HG03469 (cell line): ENCODE data around the gene KDM1A.

Experiments
- ATAC-seq: cut with Tn5 transposase; IDR thresholded peaks from one replicate; pipeline ENCODE4 v1.9.1; 2021; ENCODE audit warnings: mild to moderate bottlenecking, moderate library complexity, moderate number of reproducible peaks; ENCODE audit not compliant: unreplicated experiment

Gene KDM1A

DNA sequence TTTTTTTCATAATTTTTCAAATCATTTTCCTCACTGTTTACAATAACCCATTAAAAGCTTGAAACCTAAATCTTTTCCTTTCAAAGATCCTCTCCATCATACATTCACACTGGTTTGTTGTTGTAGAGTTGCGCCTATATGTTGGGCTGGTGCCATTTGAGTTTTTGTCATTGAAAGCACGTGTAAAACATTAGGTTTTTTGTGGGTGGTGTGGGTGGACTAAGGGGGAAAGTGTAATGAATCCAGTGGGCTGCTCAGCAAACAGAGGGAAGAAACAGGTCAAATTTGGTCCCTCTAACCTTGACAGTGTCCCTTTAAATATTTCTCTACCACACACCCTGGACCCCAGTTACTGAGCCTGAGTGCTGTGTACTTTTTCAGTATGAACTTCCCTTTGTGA, 46.8 kb downstream of the KDM1A start:
- ATAC-seq: no peak

DNA sequence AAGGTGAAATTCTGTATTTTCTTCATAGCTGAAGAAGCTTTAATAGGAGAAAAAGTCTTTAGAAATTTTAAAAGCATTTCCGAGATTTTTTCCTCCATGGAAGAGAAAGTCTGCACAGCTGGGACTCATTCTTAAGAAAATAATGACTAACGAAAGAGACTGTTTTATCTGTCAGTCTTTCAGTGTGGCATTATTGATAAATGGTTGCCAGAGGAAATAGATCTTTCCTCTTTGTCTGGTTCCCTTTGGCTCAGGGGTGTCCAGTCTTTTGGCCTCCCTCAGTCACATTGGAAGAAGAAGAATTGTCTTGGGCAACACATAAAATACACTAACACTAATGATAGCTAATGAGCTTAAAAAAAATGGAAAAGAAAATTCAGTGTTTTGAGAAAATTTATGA, 49.9 kb downstream of the KDM1A start:
- ATAC-seq: no peak

DNA sequence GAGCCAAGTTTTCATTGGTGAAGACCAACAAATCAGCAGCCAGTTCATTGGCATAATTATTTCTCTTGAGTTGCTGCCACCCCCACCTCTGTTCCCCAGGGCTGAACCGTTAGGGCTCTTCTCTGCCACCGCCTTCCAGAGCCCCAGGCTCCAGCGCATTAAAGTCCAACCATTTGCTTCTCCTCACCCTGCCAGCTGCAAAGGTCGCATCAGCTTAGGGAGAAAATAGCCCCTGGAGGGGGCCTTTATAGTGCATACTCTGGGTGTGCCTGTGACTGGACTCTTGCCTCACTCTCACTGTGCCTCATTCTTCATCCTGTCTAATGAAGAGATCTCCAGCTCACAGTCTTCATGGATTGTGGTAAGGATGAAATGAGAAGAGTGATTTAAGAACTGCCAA, 50.4 kb downstream of the KDM1A start:
- no peak for ATAC-seq

DNA sequence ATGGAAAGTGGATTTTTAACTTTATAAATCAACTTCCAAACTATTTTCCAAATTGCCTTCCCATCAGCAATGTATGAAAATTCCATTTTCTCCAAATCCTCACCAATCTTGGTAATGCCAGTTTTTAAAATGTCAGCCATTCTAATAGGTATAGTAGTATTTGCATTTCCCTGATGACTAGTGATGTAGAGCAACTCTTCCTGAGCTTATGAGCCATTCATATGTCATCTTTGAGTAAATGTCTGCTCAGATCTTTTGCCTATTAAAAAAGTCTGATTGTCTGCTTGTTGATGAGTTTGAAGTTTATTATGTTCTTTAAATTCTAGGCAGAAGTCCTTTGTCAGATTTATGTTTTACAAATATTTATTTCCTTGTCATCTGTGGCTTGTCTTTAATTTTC, 54.7 kb downstream of the KDM1A start:
- ATAC-seq: no peak

DNA sequence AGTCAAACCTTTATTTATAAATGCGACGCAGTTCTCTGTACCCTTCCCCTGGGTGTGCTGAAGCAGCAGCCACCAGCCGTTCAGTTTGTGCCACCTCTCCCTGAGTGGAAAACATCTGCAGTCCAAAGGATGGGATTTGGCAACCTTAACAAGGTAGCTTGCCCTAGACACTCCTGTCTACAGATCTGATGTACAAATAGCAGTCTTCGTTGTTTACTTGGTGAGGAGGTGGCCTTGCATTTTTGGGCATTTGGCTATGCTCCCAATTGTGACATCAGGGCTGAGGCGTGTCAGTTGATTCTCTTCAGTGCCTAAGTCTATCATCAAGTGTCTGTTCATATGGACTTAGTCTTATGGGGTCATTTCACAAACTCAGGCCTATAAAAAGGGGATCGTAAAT, 59.8 kb downstream of the KDM1A start:
- ATAC-seq: no peak

DNA sequence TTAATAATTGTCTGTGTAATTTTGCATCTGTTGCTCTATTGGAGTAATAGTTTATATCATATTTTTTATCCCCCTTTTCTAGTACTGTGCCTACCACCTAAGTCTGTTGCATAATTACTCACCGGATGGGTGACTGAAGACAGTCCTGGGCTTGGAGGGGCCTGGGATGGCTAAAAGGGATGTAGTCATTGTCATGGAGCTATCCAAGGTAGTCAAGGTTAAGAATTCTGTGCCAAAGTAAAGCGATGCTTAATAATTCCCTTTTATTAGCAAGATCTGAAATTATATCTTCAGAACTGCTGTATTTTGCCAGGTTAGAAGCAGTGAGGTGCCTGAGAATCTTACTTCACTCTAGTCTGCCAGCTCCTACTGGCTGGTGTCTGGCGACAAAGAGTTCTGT, 61.6 kb downstream of the KDM1A start:
- no peak for ATAC-seq

DNA sequence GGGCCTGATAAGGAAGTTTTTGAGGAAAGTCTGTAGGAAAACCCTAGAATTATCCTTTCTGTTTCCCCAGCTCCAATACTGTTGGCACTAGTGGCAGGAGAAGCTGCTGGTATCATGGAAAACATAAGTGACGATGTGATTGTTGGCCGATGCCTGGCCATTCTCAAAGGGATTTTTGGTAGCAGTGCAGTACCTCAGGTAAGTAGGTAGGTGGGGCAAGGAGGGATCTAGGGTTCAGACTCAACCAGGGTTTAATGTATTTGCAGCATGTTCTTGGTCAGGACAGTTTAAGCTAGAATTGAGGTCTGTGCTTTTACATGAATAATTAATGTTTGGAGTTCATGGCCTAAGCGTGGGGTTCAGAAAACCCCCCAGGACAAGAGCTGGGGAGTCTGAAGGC, 62.1 kb downstream of the KDM1A start:
- no peak for ATAC-seq

DNA sequence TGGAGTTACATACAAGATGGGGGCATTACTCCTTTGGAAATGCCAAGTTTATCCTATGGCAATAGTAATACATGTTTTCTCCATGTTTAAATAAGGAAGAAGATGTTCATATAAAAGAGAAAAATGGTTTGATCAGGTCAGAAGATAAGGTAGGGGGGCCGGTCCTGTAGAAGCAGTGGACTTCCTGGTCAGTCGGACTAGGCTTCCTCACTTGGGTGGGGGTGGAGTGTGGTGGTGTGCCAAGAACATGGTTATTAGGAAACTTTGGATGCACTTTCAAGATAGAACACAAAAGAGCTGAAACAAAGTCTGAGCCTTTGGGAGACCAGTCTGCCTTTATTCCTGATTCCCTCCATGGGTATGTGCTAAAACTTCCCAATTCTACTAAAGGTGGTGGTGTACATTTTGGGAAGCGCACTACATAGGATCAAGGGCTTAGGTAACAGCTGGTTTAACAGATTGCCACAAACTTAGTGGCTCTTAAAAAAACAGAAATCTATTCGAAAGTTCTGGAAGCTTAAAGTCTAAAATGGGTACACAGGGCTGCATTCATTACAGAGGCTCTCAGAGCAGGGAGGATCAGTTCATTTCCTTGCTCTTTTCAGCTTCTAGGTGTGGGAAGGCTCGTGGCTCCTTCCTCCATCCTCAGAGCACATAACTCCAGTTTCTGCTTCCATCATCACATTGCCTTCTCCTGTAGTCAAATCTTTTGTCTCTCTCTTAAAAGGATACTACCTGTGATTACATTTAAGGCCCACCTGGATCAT, 64.6 kb downstream of the KDM1A start:
- no peak for ATAC-seq

DNA sequence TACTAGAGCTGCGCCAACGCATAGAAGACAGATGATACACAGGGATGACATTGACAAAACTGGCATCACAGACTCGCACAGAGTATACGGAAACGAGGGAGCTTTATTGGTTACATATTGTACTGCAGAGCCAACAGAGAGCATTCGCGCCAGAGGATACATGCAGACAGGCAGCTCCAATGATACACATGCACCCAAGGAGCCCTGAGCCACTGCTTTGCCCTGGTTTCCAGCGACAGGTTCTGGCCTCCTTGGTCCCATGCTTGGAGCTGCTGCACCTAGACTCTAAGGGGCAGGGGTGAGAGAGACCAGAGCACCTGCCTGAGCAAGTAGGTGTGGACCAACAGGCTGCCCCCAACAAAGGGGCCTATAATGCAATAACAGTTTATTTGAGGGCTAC, 65.6 kb downstream of the KDM1A start:
- no peak for ATAC-seq

DNA sequence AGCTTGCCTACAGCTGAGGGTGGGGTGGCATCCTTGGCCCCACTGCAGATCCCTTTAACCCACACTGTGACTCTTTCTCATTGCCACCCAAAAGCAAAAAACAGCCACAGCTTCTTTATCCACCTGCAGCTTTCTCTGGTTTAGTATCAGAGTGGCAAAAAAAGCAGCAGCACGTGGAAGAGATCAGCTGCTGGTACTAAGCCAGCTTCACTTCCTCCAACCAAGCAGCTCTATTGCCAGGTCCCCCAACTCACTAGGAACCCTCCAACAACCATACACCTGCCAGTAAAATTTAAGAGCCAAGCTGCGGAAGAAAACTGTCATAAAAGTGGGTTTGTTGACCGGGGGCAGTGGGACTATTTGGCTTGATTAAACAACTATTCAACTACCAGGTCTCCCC, 66.4 kb downstream of the KDM1A start:
- no peak for ATAC-seq

DNA sequence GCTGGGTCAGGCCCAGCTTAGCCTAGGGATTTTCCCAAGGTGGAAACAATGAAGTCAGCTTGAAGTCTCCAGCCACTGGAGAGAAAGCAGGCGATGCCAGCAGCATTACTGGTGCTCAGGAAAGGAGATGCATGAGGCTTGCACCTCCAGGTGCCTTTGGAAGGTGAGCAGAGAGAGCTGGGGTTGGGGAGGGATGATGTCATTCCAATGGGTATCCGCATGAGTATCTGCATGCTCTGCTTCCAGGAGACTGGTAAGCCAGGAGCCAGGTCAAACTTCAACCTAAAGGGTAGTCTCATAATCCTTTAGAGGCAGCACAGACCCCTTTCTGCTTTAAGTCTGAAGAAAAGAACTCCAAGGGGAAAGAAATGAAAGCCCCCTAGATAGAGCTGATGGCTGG, 68.8 kb downstream of the KDM1A start:
- ATAC-seq: no peak

DNA sequence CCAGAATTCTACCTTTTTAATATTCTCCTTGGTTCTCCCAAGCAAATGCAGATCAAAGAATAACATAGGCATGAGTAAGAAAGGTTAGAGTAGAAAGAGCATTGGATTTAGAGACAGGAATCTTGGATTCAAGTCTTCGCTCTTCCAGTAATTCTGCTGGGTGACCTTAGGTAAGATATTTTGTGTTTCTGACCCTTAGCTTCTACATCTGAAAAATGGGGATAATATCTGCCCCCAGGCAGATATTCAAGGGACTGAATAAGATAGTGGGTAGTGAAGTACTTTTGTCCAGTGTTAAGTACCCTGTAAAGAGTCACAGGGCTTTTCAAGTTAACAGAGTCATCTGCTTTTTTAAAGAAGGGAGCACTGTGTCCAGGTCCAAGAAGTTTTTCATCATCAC, 70.8 kb downstream of the KDM1A start:
- no peak for ATAC-seq

DNA sequence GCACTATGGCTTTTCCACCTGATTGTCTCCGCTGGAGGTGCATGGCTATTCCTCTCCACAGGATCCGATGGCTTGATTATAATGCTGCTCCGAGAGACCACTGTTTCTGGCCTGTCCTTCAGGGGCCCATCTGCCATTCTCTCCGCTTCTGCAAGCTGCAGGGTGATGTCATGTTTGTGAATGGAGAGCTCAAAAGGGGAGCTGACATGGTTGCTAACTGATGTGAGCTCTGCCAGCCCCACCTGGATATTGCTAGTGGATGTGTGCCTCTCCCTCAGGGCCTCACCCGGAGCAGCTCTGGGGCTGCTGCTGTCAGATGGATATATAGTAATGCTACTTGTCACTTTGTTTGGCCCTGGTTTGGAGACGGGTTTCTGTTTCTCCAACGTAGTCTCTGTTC, 72.3 kb downstream of the KDM1A start:
- ATAC-seq: no peak

DNA sequence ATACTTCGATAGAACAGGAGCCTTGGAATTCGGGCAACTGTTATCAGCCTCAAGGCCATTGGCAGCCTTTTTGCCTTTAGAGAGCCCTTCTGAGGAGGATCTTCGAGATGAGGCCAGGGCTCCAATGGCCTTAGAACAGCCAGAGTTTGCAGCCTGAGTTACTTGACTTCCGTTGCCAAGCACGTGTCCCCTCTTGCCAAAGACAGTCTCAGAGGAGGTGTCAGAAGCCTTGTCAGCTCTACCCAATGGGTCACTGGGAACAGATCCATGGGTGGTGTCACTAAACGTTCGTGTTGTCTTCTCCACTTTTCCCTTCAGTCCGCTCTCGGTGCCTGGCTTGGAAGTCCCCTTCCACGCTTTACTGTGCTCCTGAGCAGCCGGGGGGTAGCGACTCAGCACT, 73.2 kb downstream of the KDM1A start:
- ATAC-seq: no peak

DNA sequence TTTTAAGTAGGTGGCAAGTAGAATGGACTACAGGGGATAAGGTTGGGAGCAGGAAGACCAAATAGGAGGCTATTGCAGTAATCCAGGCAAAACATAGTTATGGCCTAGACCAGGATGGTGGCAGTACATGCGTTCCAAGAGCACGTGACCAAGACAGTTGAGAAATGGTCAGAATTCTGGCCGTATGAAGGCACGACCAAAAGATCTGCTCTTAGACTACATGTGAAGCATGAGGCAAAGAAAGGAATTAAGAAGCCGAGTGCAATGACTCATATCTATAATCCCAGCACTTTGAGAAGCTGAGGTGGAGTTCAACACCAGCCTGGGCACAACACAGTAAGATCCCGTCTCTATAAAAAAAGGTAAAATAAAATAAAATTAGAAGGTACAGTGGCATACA, 78.0 kb downstream of the KDM1A start:
- ATAC-seq: no peak

DNA sequence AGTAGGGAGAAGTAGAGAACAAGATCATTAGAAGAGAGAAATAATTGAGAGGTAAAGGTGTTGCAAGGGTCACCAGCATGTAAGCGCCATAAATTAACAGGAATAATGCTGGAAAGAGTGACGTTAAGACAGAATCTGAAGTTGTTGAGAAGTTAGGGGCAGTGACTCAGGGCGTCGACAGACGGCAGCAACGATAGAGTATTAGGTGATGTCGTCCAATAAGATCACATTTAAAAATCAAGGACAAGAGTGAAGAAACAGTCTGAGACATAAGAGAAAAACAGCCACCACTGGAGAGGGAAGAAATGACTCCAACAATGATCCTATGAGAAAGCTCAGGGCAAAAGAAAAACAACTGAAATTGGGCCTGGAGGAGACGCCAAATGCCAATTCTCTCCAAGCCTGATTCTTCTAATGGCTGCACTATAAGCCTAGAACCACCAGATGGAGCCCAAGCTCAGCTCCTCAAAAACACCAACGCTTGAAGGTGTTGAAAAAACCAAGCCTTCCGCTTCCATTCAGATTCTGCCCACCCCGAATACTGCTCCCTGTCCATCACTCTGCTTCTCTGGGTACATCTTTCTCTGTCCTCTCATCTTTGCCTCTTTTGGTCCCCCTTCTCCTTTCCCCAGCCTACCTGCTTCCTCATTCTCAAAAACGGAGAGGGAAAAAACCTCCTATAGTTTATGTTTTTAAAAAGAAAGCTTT, 79.3 kb downstream of the KDM1A start:
- no peak for ATAC-seq

DNA sequence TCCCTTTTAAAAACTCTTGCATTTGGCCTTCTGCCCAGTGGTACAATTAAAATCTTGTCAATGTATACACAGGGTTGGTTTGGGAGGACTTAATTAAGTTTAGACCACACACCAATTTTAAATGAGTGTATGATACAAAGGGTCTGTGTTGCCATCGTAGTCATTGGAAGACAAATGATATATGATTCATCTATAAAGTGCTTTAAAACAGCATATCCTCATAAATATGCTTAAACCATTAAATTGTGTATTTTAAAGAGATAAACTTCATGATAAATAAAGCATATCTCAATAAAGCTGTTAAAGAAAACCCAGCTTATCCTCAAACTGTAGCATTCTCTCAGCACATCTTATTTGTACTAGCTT, 79.9 kb downstream of the KDM1A start:
- ATAC-seq: no peak

DNA sequence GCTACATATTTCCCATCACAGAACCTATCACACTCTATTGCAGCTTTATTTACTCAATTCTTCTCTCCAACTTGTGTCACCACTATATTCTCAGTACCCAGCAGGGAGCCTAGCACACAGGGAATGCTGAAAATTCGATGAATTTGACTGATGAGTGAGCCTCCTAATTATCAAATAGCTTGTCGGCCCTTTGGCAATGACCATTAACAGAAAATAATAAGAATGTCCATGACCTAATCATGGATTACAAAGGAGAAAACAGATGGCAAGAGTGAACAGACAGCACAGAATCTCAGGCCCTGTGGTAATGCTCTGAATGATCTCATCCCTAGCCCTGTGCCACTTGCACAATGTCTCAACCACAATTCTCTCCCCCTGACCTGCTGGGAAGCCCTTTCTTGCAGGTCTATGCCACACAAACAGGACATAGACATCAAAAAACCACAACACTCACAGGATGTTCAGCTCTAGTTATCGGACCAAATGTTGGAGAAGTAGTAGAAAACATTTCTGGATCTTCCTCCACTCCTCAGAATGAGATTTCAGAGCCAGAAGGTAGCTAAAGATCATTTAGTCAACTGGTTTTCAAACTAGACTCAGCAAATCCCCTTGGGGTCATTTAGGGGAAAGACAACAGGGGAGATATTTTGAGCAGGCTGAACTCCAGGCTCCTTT, 80.9 kb downstream of the KDM1A start:
- ATAC-seq: no peak

DNA sequence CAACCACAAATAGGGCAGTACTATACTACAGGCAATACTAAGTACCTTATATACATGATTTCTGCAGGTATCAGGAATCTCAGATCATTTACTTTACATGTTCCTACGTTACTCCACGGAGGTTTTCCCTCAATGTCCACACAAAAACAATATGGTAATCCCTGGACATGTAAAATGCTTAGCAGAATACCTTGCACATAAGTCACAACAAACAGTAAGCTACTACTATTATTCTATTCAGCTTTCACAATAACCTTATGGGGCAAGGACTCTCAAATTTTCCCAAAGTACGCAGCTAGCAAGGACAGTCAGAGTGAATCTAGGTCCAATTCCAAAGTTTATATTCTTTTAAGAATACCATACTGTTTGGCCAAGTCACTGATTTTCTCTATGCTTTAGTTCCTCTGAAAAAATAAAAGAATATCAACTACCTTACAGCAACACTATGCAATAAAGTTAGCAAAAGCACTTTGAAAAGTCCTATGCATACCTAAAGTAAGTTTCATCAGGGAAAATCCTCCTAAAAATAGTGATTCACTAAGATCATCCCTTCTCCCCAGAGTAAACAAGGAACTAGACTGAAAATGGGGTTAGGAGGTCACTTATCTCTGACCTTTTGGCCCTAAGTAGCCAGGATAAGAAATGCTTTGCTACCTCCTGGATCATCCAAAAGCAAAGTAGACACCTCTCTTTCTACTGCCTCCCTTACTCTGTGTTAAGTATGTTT, 82.0 kb downstream of the KDM1A start:
- no peak for ATAC-seq

DNA sequence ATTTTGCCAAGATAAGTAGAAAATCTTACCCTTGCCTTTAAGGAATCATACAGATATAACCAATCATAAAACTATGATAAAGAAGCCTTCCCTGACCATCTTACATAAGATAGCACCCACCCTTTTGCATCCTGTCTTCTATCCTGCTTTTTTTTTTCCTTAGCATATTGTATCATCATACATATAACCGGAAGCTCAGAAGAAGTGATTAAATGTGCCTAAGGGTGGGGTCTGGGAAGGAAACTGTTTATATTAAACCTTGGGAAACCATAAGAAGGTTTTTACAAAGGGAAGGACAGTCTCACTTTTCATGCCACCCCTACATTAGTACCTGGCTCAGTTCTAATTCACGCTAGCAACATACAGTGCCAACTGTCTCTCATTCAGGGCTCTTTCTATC, 82.6 kb downstream of the KDM1A start:
- no peak for ATAC-seq

DNA sequence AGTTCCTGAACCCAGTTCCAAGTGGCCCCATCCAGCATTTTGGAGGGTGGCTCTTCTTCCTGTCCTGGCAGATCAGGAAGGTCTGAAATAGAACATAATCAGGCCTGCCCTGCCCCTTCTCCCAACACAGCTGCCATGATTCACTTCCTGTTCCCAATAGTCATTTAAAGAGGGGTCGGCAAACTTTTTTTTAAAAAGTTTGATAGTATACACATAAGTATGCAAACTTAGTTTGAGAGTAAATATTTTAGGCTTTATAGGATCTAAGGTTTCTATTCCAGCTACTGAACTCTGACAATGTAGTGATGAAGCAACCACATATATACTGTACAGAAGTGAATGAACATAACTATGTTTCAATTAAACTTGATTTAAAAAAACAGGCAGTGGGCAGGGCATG, 83.0 kb downstream of the KDM1A start:
- no peak for ATAC-seq
